ENCODE measurements around the gene CDHR3.

CDHR3 gene

DNA sequence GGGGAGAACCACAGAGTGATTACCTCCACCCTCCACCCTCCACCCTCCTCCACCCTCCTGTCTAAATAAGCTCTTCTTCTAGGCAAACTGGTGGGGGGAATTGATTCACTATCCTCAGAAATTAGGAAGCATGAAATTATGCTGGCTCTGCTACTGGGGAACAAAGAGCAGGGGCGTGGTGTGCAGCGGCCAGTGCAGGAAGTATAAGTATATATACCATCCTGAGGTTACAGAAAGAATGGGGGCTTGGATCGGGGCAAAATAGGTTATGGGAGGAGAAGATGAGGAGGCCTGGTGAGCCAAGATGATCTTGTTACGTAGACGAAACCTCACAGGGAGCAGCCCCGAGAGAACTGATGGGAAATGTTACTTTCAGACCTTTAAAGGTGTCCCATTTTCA lies 100.0 kb downstream of the CDHR3 start:
- Histone ChIP-seq H3K4me3 (IDR thresholded peaks at IDR 0.05; ENCODE audit: insufficient read depth, low read depth, low read length) (no peak overlapping the region), H2AFZ (ENCODE audit: low read depth) (no peak overlapping the region), H3K4me1 (ENCODE audit: low read depth, poor library complexity, severe bottlenecking) (no peaks in the 10 kb centered on the region), H3K9ac (no peak overlapping the region), H3K36me3 (ENCODE audit: insufficient read depth) (no peaks in the 10 kb centered on the region), H3K27me3 (ENCODE audit: insufficient read depth, low read depth) (no peaks in the 10 kb centered on the region), H4K20me1 (ENCODE audit: insufficient read depth) (no peaks in the 10 kb centered on the region), H3K4me2 (no peak overlapping the region), H3K27ac (no peak overlapping the region), H3K79me2 (ENCODE audit: insufficient read depth, low read depth) (no peaks in the 10 kb centered on the region)
- TF ChIP-seq, protein P1, sequence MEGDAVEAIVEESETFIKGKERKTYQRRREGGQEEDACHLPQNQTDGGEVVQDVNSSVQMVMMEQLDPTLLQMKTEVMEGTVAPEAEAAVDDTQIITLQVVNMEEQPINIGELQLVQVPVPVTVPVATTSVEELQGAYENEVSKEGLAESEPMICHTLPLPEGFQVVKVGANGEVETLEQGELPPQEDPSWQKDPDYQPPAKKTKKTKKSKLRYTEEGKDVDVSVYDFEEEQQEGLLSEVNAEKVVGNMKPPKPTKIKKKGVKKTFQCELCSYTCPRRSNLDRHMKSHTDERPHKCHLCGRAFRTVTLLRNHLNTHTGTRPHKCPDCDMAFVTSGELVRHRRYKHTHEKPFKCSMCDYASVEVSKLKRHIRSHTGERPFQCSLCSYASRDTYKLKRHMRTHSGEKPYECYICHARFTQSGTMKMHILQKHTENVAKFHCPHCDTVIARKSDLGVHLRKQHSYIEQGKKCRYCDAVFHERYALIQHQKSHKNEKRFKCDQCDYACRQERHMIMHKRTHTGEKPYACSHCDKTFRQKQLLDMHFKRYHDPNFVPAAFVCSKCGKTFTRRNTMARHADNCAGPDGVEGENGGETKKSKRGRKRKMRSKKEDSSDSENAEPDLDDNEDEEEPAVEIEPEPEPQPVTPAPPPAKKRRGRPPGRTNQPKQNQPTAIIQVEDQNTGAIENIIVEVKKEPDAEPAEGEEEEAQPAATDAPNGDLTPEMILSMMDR (conservative IDR thresholded peaks at IDR 0.05; ENCODE audit: low read depth, low read length): no peak

GRCh38 chr7:106063692-106064091 lies 100.6 kb downstream of the CDHR3 start:
- Histone ChIP-seq H3K4me3 (IDR thresholded peaks at IDR 0.05; ENCODE audit: insufficient read depth, low read depth, low read length) (no peak overlapping the region), H4K20me1 (ENCODE audit: insufficient read depth) (no peaks in the 10 kb centered on the region), H3K79me2 (ENCODE audit: insufficient read depth, low read depth) (no peaks in the 10 kb centered on the region), H3K4me1 (ENCODE audit: low read depth, poor library complexity, severe bottlenecking) (no peaks in the 10 kb centered on the region), H3K4me2 (no peak overlapping the region), H3K27me3 (ENCODE audit: insufficient read depth, low read depth) (no peaks in the 10 kb centered on the region), H3K9ac (no peak overlapping the region), H2AFZ (ENCODE audit: low read depth) (no peak overlapping the region), H3K27ac (no peak overlapping the region), H3K36me3 (ENCODE audit: insufficient read depth) (no peaks in the 10 kb centered on the region)
- TF ChIP-seq, protein P1 (conservative IDR thresholded peaks at IDR 0.05; ENCODE audit: low read depth, low read length): no peak

GRCh38 chr7:106064316-106064715 lies 101.3 kb downstream of the CDHR3 start:
- no peak overlapping the region for H3K4me3 ChIP-seq (IDR thresholded peaks at IDR 0.05; ENCODE audit: insufficient read depth, low read depth, low read length)

DNA sequence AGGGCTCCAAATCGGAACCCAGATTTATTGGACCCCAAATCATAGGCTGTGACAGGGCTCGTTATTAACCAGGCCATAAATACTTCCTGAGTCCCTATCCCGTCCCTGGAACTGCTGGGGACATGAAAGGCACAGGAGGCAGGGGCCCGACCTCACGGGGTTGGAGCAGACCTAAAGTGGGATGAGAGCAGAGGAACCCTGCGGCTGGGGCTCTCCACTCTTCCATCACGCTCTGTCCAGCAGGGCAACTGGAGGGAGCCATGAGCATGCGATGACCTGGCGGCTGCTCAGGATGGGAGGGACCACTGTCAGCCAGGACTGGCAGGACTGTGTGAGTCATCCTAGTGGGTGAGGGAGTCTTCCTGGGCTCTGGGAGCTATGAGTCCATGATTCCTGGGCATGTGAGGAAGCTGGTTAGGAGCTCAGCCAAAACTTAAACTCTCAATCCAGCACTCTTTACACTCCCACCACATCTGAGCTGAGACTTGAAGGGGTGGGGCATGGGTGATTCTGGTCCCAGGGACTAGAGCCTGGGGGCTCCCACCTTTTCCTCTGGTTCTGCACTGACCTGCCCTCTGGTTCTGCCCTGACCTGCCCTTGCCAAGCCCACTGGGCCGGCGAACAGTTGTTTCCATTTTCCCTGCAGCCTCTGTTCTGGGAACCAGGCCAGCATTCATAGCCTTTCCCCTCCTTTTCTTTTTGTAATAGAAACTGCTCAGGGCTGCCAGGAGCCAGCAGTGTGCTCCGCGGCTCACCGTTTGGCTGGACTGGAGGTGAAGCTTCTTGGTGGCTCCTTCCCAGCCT lies 101.9 kb downstream of the CDHR3 start:
- no peaks in the 10 kb centered on the region for H3K36me3 ChIP-seq (ENCODE audit: insufficient read depth)
- no peaks in the 10 kb centered on the region for H3K79me2 ChIP-seq (ENCODE audit: insufficient read depth, low read depth)
- no peaks in the 10 kb centered on the region for H4K20me1 ChIP-seq (ENCODE audit: insufficient read depth)
- no peak overlapping the region for H3K27ac ChIP-seq
- no peak overlapping the region for H3K4me2 ChIP-seq
- TF ChIP-seq, protein P1 (conservative IDR thresholded peaks at IDR 0.05; ENCODE audit: low read depth, low read length): no peak
- H2AFZ ChIP-seq (ENCODE audit: low read depth): no peak overlapping the region
- H3K4me3 ChIP-seq (IDR thresholded peaks at IDR 0.05; ENCODE audit: insufficient read depth, low read depth, low read length): no peak overlapping the region
- no peaks in the 10 kb centered on the region for H3K27me3 ChIP-seq (ENCODE audit: insufficient read depth, low read depth)
- no peaks in the 10 kb centered on the region for H3K4me1 ChIP-seq (ENCODE audit: low read depth, poor library complexity, severe bottlenecking)
- no peak overlapping the region for H3K9ac ChIP-seq

More at GRCh38 chr7:106064316-106064715, 101.3 kb downstream of the CDHR3 start:
- H3K4me2 ChIP-seq: no peak overlapping the region
- no peaks in the 10 kb centered on the region for H3K36me3 ChIP-seq (ENCODE audit: insufficient read depth)
- no peak overlapping the region for H3K27ac ChIP-seq
- no peaks in the 10 kb centered on the region for H4K20me1 ChIP-seq (ENCODE audit: insufficient read depth)
- TF ChIP-seq, protein P1 (conservative IDR thresholded peaks at IDR 0.05; ENCODE audit: low read depth, low read length): no peak
- no peak overlapping the region for H2AFZ ChIP-seq (ENCODE audit: low read depth)
- no peaks in the 10 kb centered on the region for H3K27me3 ChIP-seq (ENCODE audit: insufficient read depth, low read depth)
- no peak overlapping the region for H3K9ac ChIP-seq
- H3K4me1 ChIP-seq (ENCODE audit: low read depth, poor library complexity, severe bottlenecking): no peaks in the 10 kb centered on the region
- H3K79me2 ChIP-seq (ENCODE audit: insufficient read depth, low read depth): no peaks in the 10 kb centered on the region
